ENCODE data around the gene RAET1G.
"Not testable (repeated sequence)": the region's sequence is repeated elsewhere in the genome, so short reads cannot be mapped to it uniquely, and the experiment has no call there.

Gene RAET1G

DNA sequence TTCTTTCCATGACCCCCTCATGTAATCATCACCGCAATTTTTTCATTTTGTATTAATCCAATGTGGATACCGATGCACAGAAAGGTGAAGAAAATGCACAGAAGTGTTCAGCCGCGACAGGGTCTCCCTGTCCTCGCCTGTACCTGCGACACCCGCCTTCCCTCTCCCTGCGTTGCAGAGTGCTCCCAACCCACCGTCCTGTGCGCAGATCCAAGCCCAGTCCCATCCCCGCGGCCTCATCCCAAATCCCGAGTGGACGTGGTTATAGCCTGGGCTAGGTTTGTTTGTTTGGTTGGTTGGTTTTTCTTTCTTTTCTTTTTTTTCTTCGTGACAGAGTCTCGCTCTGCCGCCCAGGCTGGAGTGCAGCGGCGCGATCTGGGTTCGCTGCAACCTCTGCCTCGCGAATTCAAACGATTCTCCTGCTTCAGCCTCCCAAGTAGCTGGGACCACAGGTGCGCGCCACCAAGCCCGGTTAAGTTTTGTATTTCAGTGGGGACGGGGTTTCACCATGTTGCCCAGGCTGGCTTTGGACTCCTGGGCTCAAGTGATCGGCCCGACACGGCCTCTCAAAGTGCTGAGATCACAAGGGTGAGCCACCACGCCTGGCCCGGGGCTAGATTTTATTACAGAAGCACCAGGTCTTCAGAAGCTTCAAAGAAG, 536 bp upstream of the RAET1G start:
- Histone ChIP-seq H3K27ac (ENCODE audit: low read length) (no peak overlapping the region), H3K9me3 (ENCODE audit: insufficient read depth, low read length) (no peaks in the 10 kb centered on the region), H3K9ac (ENCODE audit: low read length) (no peak overlapping the region), H4K20me1 (ENCODE audit: insufficient read depth, low read length) (no peaks in the 10 kb centered on the region), H3K4me2 (ENCODE audit: low read length) (no peak overlapping the region), H2AFZ (ENCODE audit: low read depth, low read length) (no peak overlapping the region), H3K4me1 (ENCODE audit: low read length) (no peaks in the 10 kb centered on the region), H3K4me3 (ENCODE audit: low read length) (no peak overlapping the region), H3K79me2 (ENCODE audit: low read length) (no peaks in the 10 kb centered on the region), H3K27me3 (ENCODE audit: low read depth, low read length) (no peaks in the 10 kb centered on the region), H3K36me3 (replicated peaks; ENCODE audit: low read depth, low read length) (no peaks in the 10 kb centered on the region)
- TF ChIP-seq, protein P1, sequence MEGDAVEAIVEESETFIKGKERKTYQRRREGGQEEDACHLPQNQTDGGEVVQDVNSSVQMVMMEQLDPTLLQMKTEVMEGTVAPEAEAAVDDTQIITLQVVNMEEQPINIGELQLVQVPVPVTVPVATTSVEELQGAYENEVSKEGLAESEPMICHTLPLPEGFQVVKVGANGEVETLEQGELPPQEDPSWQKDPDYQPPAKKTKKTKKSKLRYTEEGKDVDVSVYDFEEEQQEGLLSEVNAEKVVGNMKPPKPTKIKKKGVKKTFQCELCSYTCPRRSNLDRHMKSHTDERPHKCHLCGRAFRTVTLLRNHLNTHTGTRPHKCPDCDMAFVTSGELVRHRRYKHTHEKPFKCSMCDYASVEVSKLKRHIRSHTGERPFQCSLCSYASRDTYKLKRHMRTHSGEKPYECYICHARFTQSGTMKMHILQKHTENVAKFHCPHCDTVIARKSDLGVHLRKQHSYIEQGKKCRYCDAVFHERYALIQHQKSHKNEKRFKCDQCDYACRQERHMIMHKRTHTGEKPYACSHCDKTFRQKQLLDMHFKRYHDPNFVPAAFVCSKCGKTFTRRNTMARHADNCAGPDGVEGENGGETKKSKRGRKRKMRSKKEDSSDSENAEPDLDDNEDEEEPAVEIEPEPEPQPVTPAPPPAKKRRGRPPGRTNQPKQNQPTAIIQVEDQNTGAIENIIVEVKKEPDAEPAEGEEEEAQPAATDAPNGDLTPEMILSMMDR (IDR thresholded peaks at IDR 0.05; ENCODE audit: low read depth, low read length), result no peak
- TF ChIP-seq EZH2phosphoT487 (IDR thresholded peaks at IDR 0.05; ENCODE audit: low read depth), result no peak

DNA sequence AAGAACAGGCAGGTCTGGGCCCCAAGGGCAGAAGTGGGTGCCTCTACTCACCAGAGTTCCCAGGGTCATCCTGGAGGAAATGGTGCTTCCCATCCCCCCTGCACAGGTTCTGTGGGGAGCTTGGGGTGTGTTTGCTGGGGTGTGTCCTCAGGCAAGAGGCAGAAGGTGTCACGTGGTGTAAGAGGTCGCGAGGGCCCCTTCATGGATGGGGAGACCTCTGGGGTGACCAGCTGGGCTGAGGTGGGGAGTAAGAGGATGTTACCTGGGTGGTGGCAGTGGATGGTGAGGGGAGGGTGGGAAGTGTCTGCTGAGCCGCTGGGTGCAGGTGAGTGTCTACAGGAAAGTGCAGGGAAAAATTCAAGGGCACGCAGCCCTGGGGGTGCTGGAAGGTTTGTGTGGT, 830 bp downstream of the RAET1G start:
- not testable (repeated sequence) for H3K27ac ChIP-seq (ENCODE audit: low read length); H3K9ac ChIP-seq (ENCODE audit: low read length); H3K27me3 ChIP-seq (ENCODE audit: low read depth, low read length); H3K36me3 ChIP-seq (replicated peaks; ENCODE audit: low read depth, low read length); H3K4me1 ChIP-seq (ENCODE audit: low read length); H3K4me3 ChIP-seq (ENCODE audit: low read length); H3K4me2 ChIP-seq (ENCODE audit: low read length); H4K20me1 ChIP-seq (ENCODE audit: insufficient read depth, low read length); H3K79me2 ChIP-seq (ENCODE audit: low read length); H3K9me3 ChIP-seq (ENCODE audit: insufficient read depth, low read length); H2AFZ ChIP-seq (ENCODE audit: low read depth, low read length)

DNA sequence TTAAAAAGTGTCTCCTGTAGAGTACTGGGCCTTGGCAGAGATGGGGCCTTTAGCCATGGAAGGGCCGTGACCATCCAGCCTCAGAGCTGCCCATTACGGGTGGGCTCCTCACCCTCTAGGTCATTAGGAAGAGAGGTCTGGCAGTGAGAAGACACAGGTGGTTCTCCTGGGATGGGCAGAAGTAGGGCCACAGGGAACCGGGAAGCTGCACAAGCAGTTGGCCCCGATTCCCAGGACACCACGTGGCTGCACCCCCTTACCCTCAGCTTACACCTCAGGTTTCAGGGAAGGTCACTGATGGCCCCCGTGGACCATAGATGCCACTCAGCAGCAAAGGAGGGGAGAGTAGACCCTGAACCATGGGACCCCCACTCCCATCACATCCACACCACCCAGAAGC, 1.6 kb downstream of the RAET1G start:
- no peak overlapping the region for H3K4me2 ChIP-seq (ENCODE audit: low read length)
- H3K27ac ChIP-seq (ENCODE audit: low read length), result no peak overlapping the region
- H3K9ac ChIP-seq (ENCODE audit: low read length), result no peak overlapping the region
- H3K4me1 ChIP-seq (ENCODE audit: low read length), result no peaks in the 10 kb centered on the region
- H3K9me3 ChIP-seq (ENCODE audit: insufficient read depth, low read length), result no peaks in the 10 kb centered on the region
- no peaks in the 10 kb centered on the region for H3K27me3 ChIP-seq (ENCODE audit: low read depth, low read length)
- H3K79me2 ChIP-seq (ENCODE audit: low read length), result no peaks in the 10 kb centered on the region
- no peak overlapping the region for H3K4me3 ChIP-seq (ENCODE audit: low read length)
- TF ChIP-seq, protein P1 (IDR thresholded peaks at IDR 0.05; ENCODE audit: low read depth, low read length), result no peak
- TF ChIP-seq EZH2phosphoT487 (IDR thresholded peaks at IDR 0.05; ENCODE audit: low read depth), result no peak
- no peaks in the 10 kb centered on the region for H4K20me1 ChIP-seq (ENCODE audit: insufficient read depth, low read length)
- H3K36me3 ChIP-seq (replicated peaks; ENCODE audit: low read depth, low read length), result no peaks in the 10 kb centered on the region
- H2AFZ ChIP-seq (ENCODE audit: low read depth, low read length), result no peak overlapping the region

DNA sequence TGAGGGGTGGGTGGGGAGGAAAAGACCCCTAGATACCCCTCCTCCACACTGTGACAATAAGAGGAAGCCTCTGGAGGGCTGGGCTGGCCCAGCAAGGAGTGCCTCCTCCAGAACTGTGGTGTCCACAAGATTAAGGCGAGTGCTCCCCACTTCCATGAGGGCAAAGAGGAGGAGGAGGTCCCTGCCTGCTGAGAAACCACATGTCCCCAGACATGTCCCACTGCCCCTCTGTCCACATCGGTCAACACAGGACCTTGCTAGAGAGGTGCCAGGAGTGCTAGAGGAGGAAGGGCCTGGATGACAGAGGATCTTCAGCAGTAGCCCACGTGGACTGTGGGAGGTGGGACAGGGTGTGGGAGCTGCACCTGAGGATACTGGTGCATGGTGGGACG, 3.1 kb downstream of the RAET1G start:
- no peak overlapping the region for H3K27ac ChIP-seq (ENCODE audit: low read length)
- no peaks in the 10 kb centered on the region for H3K79me2 ChIP-seq (ENCODE audit: low read length)
- no peaks in the 10 kb centered on the region for H3K36me3 ChIP-seq (replicated peaks; ENCODE audit: low read depth, low read length)
- H3K4me3 ChIP-seq (ENCODE audit: low read length), result no peak overlapping the region
- no peaks in the 10 kb centered on the region for H3K9me3 ChIP-seq (ENCODE audit: insufficient read depth, low read length)
- no peaks in the 10 kb centered on the region for H3K27me3 ChIP-seq (ENCODE audit: low read depth, low read length)
- no peak overlapping the region for H3K9ac ChIP-seq (ENCODE audit: low read length)
- H4K20me1 ChIP-seq (ENCODE audit: insufficient read depth, low read length), result no peaks in the 10 kb centered on the region
- no peak overlapping the region for H3K4me2 ChIP-seq (ENCODE audit: low read length)
- TF ChIP-seq, protein P1 (IDR thresholded peaks at IDR 0.05; ENCODE audit: low read depth, low read length), result no peak
- no peak for TF ChIP-seq EZH2phosphoT487 (IDR thresholded peaks at IDR 0.05; ENCODE audit: low read depth)
- H3K4me1 ChIP-seq (ENCODE audit: low read length), result no peaks in the 10 kb centered on the region
- H2AFZ ChIP-seq (ENCODE audit: low read depth, low read length), result no peak overlapping the region

DNA sequence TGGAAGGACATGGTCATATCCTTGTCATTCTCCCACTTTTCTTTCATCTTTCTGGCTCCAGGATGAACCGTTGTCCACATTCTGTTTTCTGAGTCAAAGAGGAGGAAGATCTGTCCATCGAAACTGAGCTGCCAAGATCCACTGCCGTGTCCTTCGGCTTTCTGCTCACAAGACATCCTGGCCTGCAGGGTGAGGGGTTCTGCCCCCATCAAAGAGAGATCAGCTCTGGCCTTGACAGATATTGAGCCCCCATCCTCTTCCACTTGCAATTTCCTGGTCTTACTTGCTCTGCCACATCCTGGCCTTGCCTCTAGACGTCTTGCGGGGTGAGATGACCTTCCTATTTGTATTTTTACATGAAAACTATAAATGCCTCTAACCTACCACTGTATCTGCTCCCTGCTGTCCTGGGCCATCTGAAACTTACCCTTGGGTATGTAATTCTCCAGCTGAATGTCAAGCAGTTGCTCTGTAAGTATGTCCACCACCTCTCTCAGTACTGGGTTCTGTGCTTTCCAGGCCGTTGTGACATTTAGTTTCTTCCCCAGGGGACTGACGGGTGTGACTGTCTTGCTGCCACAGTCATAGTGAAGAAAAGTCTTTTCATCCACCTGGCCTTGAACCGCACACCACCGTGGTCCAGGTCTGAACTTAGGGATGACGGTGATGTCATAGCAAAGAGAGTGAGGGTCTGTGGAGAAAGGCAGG, 3.6 kb downstream of the RAET1G start:
- H3K4me3 ChIP-seq (ENCODE audit: low read length); H3K9me3 ChIP-seq (ENCODE audit: insufficient read depth, low read length); H2AFZ ChIP-seq (ENCODE audit: low read depth, low read length); H4K20me1 ChIP-seq (ENCODE audit: insufficient read depth, low read length); H3K9ac ChIP-seq (ENCODE audit: low read length); H3K36me3 ChIP-seq (replicated peaks; ENCODE audit: low read depth, low read length); H3K4me2 ChIP-seq (ENCODE audit: low read length); H3K27ac ChIP-seq (ENCODE audit: low read length); H3K27me3 ChIP-seq (ENCODE audit: low read depth, low read length); H3K4me1 ChIP-seq (ENCODE audit: low read length); H3K79me2 ChIP-seq (ENCODE audit: low read length): not testable (repeated sequence)

Data from OCI-LY3 (cell line).